CD14-positive monocyte (primary cell): ENCODE data around the gene CHN1. TPM values are rescaled to one million over a fixed set of nuclear protein-coding genes. Genes with fewer than 3 reads are reported as not detected.

Experiments used
- DNase-seq, 3 donors: peaks; one replicate each; pipeline ENCODE4 v3.0.0-alpha.2; 2011 to 2022
- H2AFZ ChIP-seq: 2 replicates; pipeline ENCODE4 v1.6.0; 2012; ENCODE audit warnings: mild to moderate bottlenecking, low read depth, low read length, inconsistent platforms; ENCODE audit not compliant: insufficient read depth, poor library complexity, severe bottlenecking
- H3K27ac ChIP-seq, 2 donors: 1 replicate in 1 of 2; 2 replicates in 1 of 2; pipeline ENCODE4 v1.5.1; 2012 to 2013; ENCODE audit warnings: low read length in 2 of 2, control low read depth in 1 of 2, inconsistent platforms in 1 of 2, low read depth in 1 of 2, mild to moderate bottlenecking in 1 of 2
- H3K27me3 ChIP-seq, 2 donors: one replicate each; pipeline versions ENCODE4 v1.6.0 to v1.6.1; 2011 to 2013; ENCODE audit warnings: low read length in 2 of 2; ENCODE audit not compliant: control insufficient read depth in 2 of 2, insufficient read depth in 2 of 2
- H3K36me3 ChIP-seq, 2 donors: replicated peaks in 1 of 2; 1 replicate in 1 of 2; 2 replicates in 1 of 2; pipeline versions ENCODE4 v1.5.1 to v1.6.1; 2012 to 2013; ENCODE audit warnings: low read length in 2 of 2, control low read depth in 1 of 2, inconsistent platforms in 1 of 2, mild to moderate bottlenecking in 1 of 2; ENCODE audit not compliant: insufficient read depth in 2 of 2, control insufficient read depth in 1 of 2
- H3K4me1 ChIP-seq, 2 donors: 1 replicate in 1 of 2; 2 replicates in 1 of 2; pipeline versions ENCODE4 v1.5.1 to v1.6.1; 2012 to 2013; ENCODE audit warnings: low read length in 2 of 2, control low read depth in 1 of 2, inconsistent platforms in 1 of 2, mild to moderate bottlenecking in 1 of 2, moderate library complexity in 1 of 2; ENCODE audit not compliant: insufficient read depth in 2 of 2, control insufficient read depth in 1 of 2
- H3K4me2 ChIP-seq: replicated peaks from 2 replicates; pipeline ENCODE3; 2012; ENCODE audit warnings: low read length, moderate library complexity, mild to moderate bottlenecking; ENCODE audit not compliant: poor library complexity, severe bottlenecking; ENCODE audit errors: extremely low read depth
- H3K4me3 ChIP-seq, 3 experiments: fragments of 200-600 bp in 1 of 3; sonication (generic) in 1 of 3; replicated peaks in 1 of 3; 1 replicate in 2 of 3; 2 replicates in 1 of 3; pipeline ENCODE4 v1.5.1; 2011 to 2013; ENCODE audit warnings: low read length in 3 of 3, mild to moderate bottlenecking in 3 of 3, control low read depth in 2 of 3, low read depth in 2 of 3, inconsistent platforms in 1 of 3, moderate library complexity in 1 of 3
- H3K79me2 ChIP-seq: 2 replicates; pipeline ENCODE4 v1.6.0; 2012; ENCODE audit warnings: mild to moderate bottlenecking, control low read depth, inconsistent platforms, low read length, moderate library complexity; ENCODE audit not compliant: insufficient read depth
- H3K9ac ChIP-seq: 2 replicates; pipeline ENCODE4 v1.6.0; 2017; ENCODE audit warnings: low read length, mild to moderate bottlenecking; ENCODE audit not compliant: insufficient read depth, poor library complexity, severe bottlenecking
- H3K9me3 ChIP-seq, 2 donors: replicated peaks in 1 of 2; 1 replicate in 1 of 2; 2 replicates in 1 of 2; pipeline versions ENCODE4 v1.5.1 to v1.6.1; 2012 to 2013; ENCODE audit warnings: low read length in 2 of 2, control low read depth in 1 of 2; ENCODE audit not compliant: control insufficient read depth in 1 of 2, insufficient read depth in 1 of 2
- H4K20me1 ChIP-seq: 2 replicates; pipeline ENCODE4 v1.6.0; 2012; ENCODE audit warnings: mild to moderate bottlenecking, low read length, control low read depth, moderate library complexity; ENCODE audit not compliant: insufficient read depth
- H3K27ac Mint-ChIP-seq, 7 donors: one replicate each; pipeline ENCODE4 v1.8.0; 2020; ENCODE audit warnings: mild to moderate bottlenecking in 7 of 7, mixed read lengths in 7 of 7, moderate library complexity in 6 of 7, inconsistent platforms in 2 of 7
- H3K27me3 Mint-ChIP-seq, 3 donors: one replicate each; pipeline ENCODE4 v1.8.0; 2021 to 2022; ENCODE audit warnings: low read depth in 3 of 3, mild to moderate bottlenecking in 3 of 3, mixed read lengths in 3 of 3, moderate library complexity in 3 of 3, inconsistent platforms in 1 of 3
- H3K36me3 Mint-ChIP-seq, 2 donors: one replicate each; pipeline ENCODE4 v1.8.0; 2020; ENCODE audit warnings: mixed read lengths in 2 of 2, inconsistent platforms in 1 of 2, mild to moderate bottlenecking in 1 of 2
- H3K4me1 Mint-ChIP-seq: one replicate; pipeline ENCODE4 v1.8.0; 2020; ENCODE audit warnings: mild to moderate bottlenecking, mixed read lengths
- H3K4me3 Mint-ChIP-seq, 2 donors: one replicate each; pipeline ENCODE4 v1.8.0; 2020; ENCODE audit warnings: mild to moderate bottlenecking in 2 of 2, mixed read lengths in 2 of 2, moderate library complexity in 1 of 2
- H3K9me3 Mint-ChIP-seq, 7 donors: one replicate each; pipeline ENCODE4 v1.8.0; 2020 to 2022; ENCODE audit warnings: mixed read lengths in 7 of 7, mild to moderate bottlenecking in 6 of 7, moderate library complexity in 6 of 7, inconsistent platforms in 2 of 7
- WGBS: methylation state at CpG from one replicate; pipeline ENCODE4 v1.1.5; 2013; ENCODE audit warnings: missing lambda C conversion rate; ENCODE audit not compliant: insufficient coverage; 5-methylcytosine and 5-hydroxymethylcytosine counted together
- intact Hi-C, 2 donors: fragments of 100-400 bp; cut with micrococcal nuclease; formaldehyde crosslinking; loops; one replicate each; pipeline versions ENCODE4 v1.15.0 to v1.15.1; 2023
- polyA plus RNA-seq, 3 donors: library from polyadenylated mRNA; depleted of rRNA in 1 of 3; unstranded in 2 of 3; stranded (reverse) in 1 of 3; fragments of 300-500 nt in 2 of 3; fragments of >200 nt in 1 of 3; fragmentation: Illumina TruSeq in 2 of 3; gene quantifications; 1 replicate in 2 of 3; 2 replicates in 1 of 3; pipeline ENCODE4 v1.2.3, GENCODE V29; 2012 to 2021
- TF ChIP-seq, protein P1 (sequence below): fragments of 200-600 bp; IDR thresholded peaks from one replicate; pipeline ENCODE4 v1.8.0; 2022; ENCODE audit warnings: antibody characterized with exemption, mild to moderate bottlenecking

The CHN1 gene
- polyA plus RNA-seq, 3 donors, result 0.36 TPM; not detected in 2

DNA sequence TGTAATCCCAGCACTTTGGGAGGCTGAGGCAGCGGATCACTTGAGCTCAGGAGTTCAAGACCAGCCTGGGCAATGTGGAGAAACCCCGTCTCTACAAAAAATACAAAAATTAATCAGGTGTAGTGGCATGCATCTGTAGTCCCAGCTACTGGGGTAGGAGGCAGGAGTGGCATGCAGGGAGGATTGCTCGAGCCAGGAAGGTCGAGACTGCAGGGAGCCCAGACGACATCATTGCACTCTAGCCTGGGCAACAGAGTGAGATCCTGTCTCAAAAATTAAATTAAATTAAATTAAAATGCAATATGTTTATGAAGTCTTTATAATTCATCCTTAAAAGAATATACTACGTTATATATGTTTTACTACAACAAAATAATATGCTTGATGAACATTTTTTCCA is 38.1 kb downstream of the CHN1 start:
- Histone ChIP-seq H4K20me1 (no peaks in the 10 kb centered on the region), H3K79me2 (no peaks in the 10 kb centered on the region), H3K9me3 (no peaks in the 10 kb centered on the region), H2AFZ (no peak overlapping the region), H3K36me3 (no peaks in the 10 kb centered on the region), H3K4me3 (no peak overlapping the region), H3K27me3 (peaks cover 4 to 17% of the 10 kb centered on the region in 2 donors), H3K4me1 (no peaks in the 10 kb centered on the region), H3K9ac (no peak overlapping the region), H3K4me2 (no peak overlapping the region), H3K27ac (no peak overlapping the region)
- H3K4me1 Mint-ChIP-seq, result no peaks in the 10 kb centered on the region
- no peak overlapping the region for H3K27ac Mint-ChIP-seq
- no peaks in the 10 kb centered on the region for H3K36me3 Mint-ChIP-seq
- no peak overlapping the region for H3K4me3 Mint-ChIP-seq
- DNase-seq, result no peak
- TF ChIP-seq, protein P1, sequence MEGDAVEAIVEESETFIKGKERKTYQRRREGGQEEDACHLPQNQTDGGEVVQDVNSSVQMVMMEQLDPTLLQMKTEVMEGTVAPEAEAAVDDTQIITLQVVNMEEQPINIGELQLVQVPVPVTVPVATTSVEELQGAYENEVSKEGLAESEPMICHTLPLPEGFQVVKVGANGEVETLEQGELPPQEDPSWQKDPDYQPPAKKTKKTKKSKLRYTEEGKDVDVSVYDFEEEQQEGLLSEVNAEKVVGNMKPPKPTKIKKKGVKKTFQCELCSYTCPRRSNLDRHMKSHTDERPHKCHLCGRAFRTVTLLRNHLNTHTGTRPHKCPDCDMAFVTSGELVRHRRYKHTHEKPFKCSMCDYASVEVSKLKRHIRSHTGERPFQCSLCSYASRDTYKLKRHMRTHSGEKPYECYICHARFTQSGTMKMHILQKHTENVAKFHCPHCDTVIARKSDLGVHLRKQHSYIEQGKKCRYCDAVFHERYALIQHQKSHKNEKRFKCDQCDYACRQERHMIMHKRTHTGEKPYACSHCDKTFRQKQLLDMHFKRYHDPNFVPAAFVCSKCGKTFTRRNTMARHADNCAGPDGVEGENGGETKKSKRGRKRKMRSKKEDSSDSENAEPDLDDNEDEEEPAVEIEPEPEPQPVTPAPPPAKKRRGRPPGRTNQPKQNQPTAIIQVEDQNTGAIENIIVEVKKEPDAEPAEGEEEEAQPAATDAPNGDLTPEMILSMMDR, result no peak
- intact Hi-C loops, result no loop called here
- WGBS, result 100% methylated on average over 1 of the region's 6 CpGs
- peaks cover 10 to 22% (median 17%) of the 10 kb centered on the region in 3 donors for H3K27me3 Mint-ChIP-seq
- H3K9me3 Mint-ChIP-seq, result no peaks in the 10 kb centered on the region

DNA sequence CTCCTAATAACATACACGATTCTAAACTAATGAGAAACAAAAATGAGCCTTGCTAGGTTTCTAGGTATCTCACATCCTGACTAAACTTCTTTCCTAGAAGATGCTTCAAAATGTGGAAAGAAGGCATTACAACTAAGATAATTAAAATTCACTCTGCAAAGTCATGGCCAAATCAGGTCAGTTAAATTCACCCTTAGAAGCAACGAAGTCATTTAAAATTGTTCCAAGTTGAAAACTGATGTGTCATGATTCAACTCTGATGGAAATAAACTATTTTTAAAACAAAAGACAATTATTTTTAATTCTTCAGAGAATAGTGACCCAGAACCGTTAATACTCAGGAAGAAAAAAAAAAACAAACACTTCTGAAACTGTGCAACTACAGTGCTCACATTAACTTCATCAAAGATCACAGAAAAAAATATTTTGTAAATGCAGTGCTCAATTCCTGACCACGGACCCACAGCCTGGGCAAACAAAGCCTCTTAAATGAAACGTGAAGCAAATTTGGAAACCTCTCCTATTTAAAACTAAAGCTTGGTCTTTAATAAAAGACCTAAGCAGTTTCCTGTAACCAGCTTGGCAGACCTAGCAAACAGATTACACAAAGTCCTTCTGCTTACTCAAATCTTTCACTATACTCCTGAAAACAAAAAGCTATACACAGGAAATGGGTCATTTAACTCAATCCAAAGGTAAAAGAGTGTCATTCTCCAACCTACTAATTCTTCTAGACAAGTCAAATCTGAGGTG is 39.0 kb downstream of the CHN1 start:
- H3K9me3 Mint-ChIP-seq, result no peaks in the 10 kb centered on the region
- TF ChIP-seq, protein P1, result no peak
- no peaks in the 10 kb centered on the region for H3K36me3 Mint-ChIP-seq
- no peak overlapping the region for H3K4me3 Mint-ChIP-seq
- H3K4me3 ChIP-seq, result no peak overlapping the region
- intact Hi-C loops, result no loop called here
- no CpG with 5 or more reads among the region's 5 CpGs for WGBS
- H4K20me1 ChIP-seq, result no peaks in the 10 kb centered on the region
- no peaks in the 10 kb centered on the region for H3K79me2 ChIP-seq
- no peak overlapping the region for H3K4me2 ChIP-seq
- no peaks in the 10 kb centered on the region for H3K9me3 ChIP-seq
- H3K27ac Mint-ChIP-seq, result no peak overlapping the region
- H3K27me3 ChIP-seq, result peaks cover 2 to 15% of the 10 kb centered on the region in 2 donors
- no peaks in the 10 kb centered on the region for H3K36me3 ChIP-seq
- H3K9ac ChIP-seq, result no peak overlapping the region
- no peak for DNase-seq
- H3K4me1 ChIP-seq, result no peaks in the 10 kb centered on the region
- no peaks in the 10 kb centered on the region for H3K4me1 Mint-ChIP-seq
- H3K27ac ChIP-seq, result no peak overlapping the region
- H2AFZ ChIP-seq, result no peak overlapping the region
- peaks cover 10 to 22% (median 18%) of the 10 kb centered on the region in 3 donors for H3K27me3 Mint-ChIP-seq
